HepG2 (cell line): Measurements from ENCODE around the gene CARHSP1. TPM values are rescaled to one million over a fixed set of nuclear protein-coding genes. Genes with fewer than 3 reads are reported as not detected.
A peak's percentile ranks its signal among the peaks of the same experiment; 100 is the strongest.

Source experiments
- CBX2 ChIP-seq, 2 experiments: fragments of 200-600 bp in 1 of 2; sonication (generic); formaldehyde crosslinking in 1 of 2; IDR thresholded peaks; 2 replicates each; pipeline versions ENCODE4 v1.7.0 to v1.8.1; 2018 to 2022; ENCODE audit warnings: low read depth in 2 of 2, low read length in 1 of 2, mild to moderate bottlenecking in 1 of 2, missing genetic modification reagents in 1 of 2
- ERF ChIP-seq: IDR thresholded peaks from 2 replicates; pipeline ENCODE4 v1.6.1; 2018; ENCODE audit warnings: missing biosample characterization, missing genetic modification reagents
- HBP1 ChIP-seq: IDR thresholded peaks from 2 replicates; pipeline ENCODE4 v1.6.1; 2016; ENCODE audit warnings: low read depth, control low read depth
- KDM5B ChIP-seq: sonication (generic); formaldehyde crosslinking; IDR thresholded peaks from 2 replicates; pipeline ENCODE4 v1.4.0; 2020; ENCODE audit warnings: missing genetic modification reagents, mild to moderate bottlenecking, borderline replicate concordance
- NFIB ChIP-seq: sonication (generic); formaldehyde crosslinking; IDR thresholded peaks from 2 replicates; pipeline ENCODE4 v1.9.0; 2021; ENCODE audit warnings: missing genetic modification reagents, mild to moderate bottlenecking, borderline replicate concordance
- NR0B2 ChIP-seq: sonication (generic); formaldehyde crosslinking; IDR thresholded peaks from 2 replicates; pipeline ENCODE4 v1.4.0; 2020; ENCODE audit warnings: mild to moderate bottlenecking, missing genetic modification reagents
- POLR2A ChIP-seq, 2 experiments: IDR thresholded peaks; 2 replicates each; pipeline ENCODE4 v1.6.1; 2011; ENCODE audit warnings: low read depth in 2 of 2, low read length in 2 of 2, mild to moderate bottlenecking in 1 of 2, moderate library complexity in 1 of 2; ENCODE audit not compliant: insufficient read depth in 1 of 2
- SP4 ChIP-seq: sonication (generic); formaldehyde crosslinking; IDR thresholded peaks from 2 replicates; pipeline ENCODE4 v1.8.1; 2023; ENCODE audit warnings: mild to moderate bottlenecking, missing genetic modification reagents
- TFE3 ChIP-seq: IDR thresholded peaks from 2 replicates; pipeline ENCODE4 v1.6.1; 2016
- TOPORS ChIP-seq: sonication (generic); formaldehyde crosslinking; IDR thresholded peaks from 2 replicates; pipeline ENCODE4 v1.8.0; 2023; ENCODE audit warnings: mild to moderate bottlenecking, missing genetic modification reagents
- ZFP82 ChIP-seq: sonication (generic); formaldehyde crosslinking; IDR thresholded peaks from 2 replicates; pipeline ENCODE4 v1.5.1; 2020; ENCODE audit warnings: mild to moderate bottlenecking, missing genetic modification reagents, borderline replicate concordance
- ZFP90 ChIP-seq: sonication (generic); formaldehyde crosslinking; IDR thresholded peaks from 2 replicates; pipeline ENCODE4 v1.8.0; 2022; ENCODE audit warnings: missing genetic modification reagents, mild to moderate bottlenecking, inconsistent platforms, borderline replicate concordance
- ZMYM4 ChIP-seq: sonication (generic); formaldehyde crosslinking; IDR thresholded peaks from 2 replicates; pipeline ENCODE4 v1.8.1; 2023; ENCODE audit warnings: mild to moderate bottlenecking, missing genetic modification reagents
- ZNF160 ChIP-seq: sonication (generic); formaldehyde crosslinking; IDR thresholded peaks from 2 replicates; pipeline ENCODE4 v1.8.0; 2022; ENCODE audit warnings: mild to moderate bottlenecking, inconsistent platforms, missing genetic modification reagents
- ZNF326 ChIP-seq: sonication (generic); formaldehyde crosslinking; IDR thresholded peaks from 2 replicates; pipeline ENCODE4 v1.4.0; 2020; ENCODE audit warnings: missing genetic modification reagents, borderline replicate concordance
- ZNF337 ChIP-seq: sonication (generic); formaldehyde crosslinking; IDR thresholded peaks from 2 replicates; pipeline ENCODE4 v1.5.1; 2020; ENCODE audit warnings: missing genetic modification reagents, low read depth, mild to moderate bottlenecking, borderline replicate concordance
- ZNF605 ChIP-seq: sonication (generic); formaldehyde crosslinking; IDR thresholded peaks from 2 replicates; pipeline ENCODE4 v1.8.0; 2022; ENCODE audit warnings: mild to moderate bottlenecking, missing genetic modification reagents
- ZNF709 ChIP-seq: sonication (generic); formaldehyde crosslinking; IDR thresholded peaks from 2 replicates; pipeline ENCODE4 v1.5.0; 2020; ENCODE audit warnings: mild to moderate bottlenecking, missing genetic modification reagents
- ZNF724P ChIP-seq: sonication (generic); formaldehyde crosslinking; IDR thresholded peaks from 2 replicates; pipeline ENCODE4 v1.8.0; 2022; ENCODE audit warnings: missing genetic modification reagents, borderline replicate concordance
- ZNF768 ChIP-seq: sonication (generic); formaldehyde crosslinking; IDR thresholded peaks from 2 replicates; pipeline ENCODE4 v1.4.0; 2020; ENCODE audit warnings: missing genetic modification reagents
- ZNF781 ChIP-seq: sonication (generic); formaldehyde crosslinking; IDR thresholded peaks from 2 replicates; pipeline ENCODE4 v1.5.1; 2020; ENCODE audit warnings: borderline replicate concordance, mild to moderate bottlenecking, missing genetic modification reagents; ENCODE audit errors: not compliant biosample characterization
- ZSCAN21 ChIP-seq: sonication (generic); formaldehyde crosslinking; IDR thresholded peaks from 2 replicates; pipeline ENCODE4 v1.8.0; 2022; ENCODE audit warnings: mild to moderate bottlenecking, missing genetic modification reagents, moderate library complexity, borderline replicate concordance
- polyA plus RNA-seq, 8 experiments: library from polyadenylated mRNA; depleted of rRNA in 3 of 8; stranded (reverse) in 7 of 8; unstranded in 1 of 8; fragments of >200 nt; fragmentation: Illumina TruSeq in 4 of 8; extraction: Trizol in 4 of 8; gene quantifications; 2 replicates each; pipeline versions ENCODE4 v1.2.1 to v1.2.3, GENCODE V29; 2011 to 2016; ENCODE audit warnings: low read depth in 4 of 8, missing spikeins in 1 of 8, mixed read lengths in 1 of 8; ENCODE audit not compliant: insufficient read depth in 1 of 8
- total RNA-seq, 5 experiments: library from RNA; depleted of rRNA; stranded (reverse); fragments of >200 nt; fragmentation: Illumina TruSeq; extraction: Trizol; gene quantifications; 2 replicates each; pipeline ENCODE4 v1.2.3, GENCODE V29; 2016; ENCODE audit warnings: low read depth in 1 of 5
- TF ChIP-seq, protein P1 (sequence below): sonication (generic); formaldehyde crosslinking; IDR thresholded peaks from 2 replicates; pipeline ENCODE4 v1.5.0; 2020; ENCODE audit warnings: mild to moderate bottlenecking, low read depth, missing genetic modification reagents, borderline replicate concordance

CARHSP1 gene
- total and polyA plus RNA-seq, 2 of the 13 experiments (the other 11 are each of a cell fraction or from before 2014, with no cell fraction given), result 173 to 345 TPM

DNA sequence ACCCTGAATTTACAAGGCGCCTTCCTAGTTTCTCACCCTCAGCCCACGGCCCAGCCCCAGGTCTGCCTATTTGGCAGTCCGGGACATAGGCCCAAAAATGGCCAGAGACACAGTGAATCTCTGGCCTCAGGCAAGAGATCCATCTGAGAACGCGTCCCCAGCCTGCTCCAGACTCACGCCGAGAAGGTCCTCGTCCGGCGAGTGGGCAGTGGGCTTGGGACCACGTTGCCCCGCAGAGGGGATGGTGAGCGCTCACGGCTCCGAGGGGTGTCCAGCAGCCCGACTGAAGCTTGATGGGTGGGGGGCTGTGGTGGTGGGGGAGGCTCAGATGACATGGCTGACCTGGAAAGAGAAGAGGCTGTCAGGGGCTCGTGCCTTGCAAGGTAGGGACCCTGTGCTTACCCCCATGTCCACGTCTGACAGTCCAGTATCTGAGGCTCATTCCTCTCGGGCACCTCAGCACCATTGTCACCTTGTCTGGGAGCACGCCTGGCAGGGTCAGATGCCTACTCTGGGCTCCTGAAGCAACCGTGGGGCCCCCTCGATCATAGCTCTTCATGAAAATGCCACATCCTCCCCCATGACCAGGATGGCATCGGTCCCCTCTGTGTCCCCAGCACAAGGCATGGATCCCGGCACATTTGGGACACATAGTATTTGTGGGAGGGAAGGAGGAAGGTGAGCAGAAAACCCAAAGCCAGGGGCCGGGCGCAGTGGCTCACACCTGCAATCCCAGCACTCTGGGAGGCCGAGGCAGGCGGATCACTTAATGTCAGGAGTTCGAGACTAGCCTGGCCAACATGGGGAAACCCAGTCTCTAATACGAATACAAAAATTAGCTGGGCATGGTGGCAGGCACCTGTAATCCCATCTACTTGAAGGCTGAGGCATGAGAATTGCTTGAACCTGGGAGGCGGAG is 9.6 kb downstream of the CARHSP1 start (continued):
- TF ChIP-seq NFIB (CRISPR knock-in tag), result no peak
- TF ChIP-seq ZNF724P (CRISPR knock-in tag), result no peak
- TF ChIP-seq ZNF160 (CRISPR knock-in tag), result no peak
- TF ChIP-seq ZNF605 (CRISPR knock-in tag), result no peak; the same call in 1 of the 2 replicates
- no peak for TF ChIP-seq ZFP82 (CRISPR knock-in tag)
- no peak for TF ChIP-seq NR0B2 (CRISPR knock-in tag)
- no peak for TF ChIP-seq CBX2 (IDR thresholded peaks at IDR 0.05; ENCODE audit: low read depth, low read length)
- no peak for TF ChIP-seq CBX2 (CRISPR knock-in tag; IDR thresholded peaks at IDR 0.05; ENCODE audit: low read depth)
- TF ChIP-seq ZNF768 (CRISPR knock-in tag), result peak; percentile 44; the same call in 1 of the 2 replicates
- TF ChIP-seq POLR2A (IDR thresholded peaks at IDR 0.05; ENCODE audit: insufficient read depth in 1 of 2, low read depth in 2 of 2, low read length in 2 of 2), result peak in 1 of 2 experiments; percentile 44; a peak in 2 of 4 replicates
- TF ChIP-seq TOPORS, result no peak
- no peak; the same call in 1 of the 2 replicates for TF ChIP-seq SP4
- no peak for TF ChIP-seq ZFP90
- no peak for TF ChIP-seq ZNF337 (CRISPR knock-in tag)
- TF ChIP-seq TFE3 (CRISPR knock-in tag), result no peak
- TF ChIP-seq, protein P1, sequence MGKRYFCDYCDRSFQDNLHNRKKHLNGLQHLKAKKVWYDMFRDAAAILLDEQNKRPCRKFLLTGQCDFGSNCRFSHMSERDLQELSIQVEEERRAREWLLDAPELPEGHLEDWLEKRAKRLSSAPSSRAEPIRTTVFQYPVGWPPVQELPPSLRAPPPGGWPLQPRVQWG, result no peak
- TF ChIP-seq ZSCAN21 (CRISPR knock-in tag), result no peak
- TF ChIP-seq KDM5B, result no peak; the same call in 1 of the 2 replicates
- no peak for TF ChIP-seq ERF (CRISPR knock-in tag)
- TF ChIP-seq ZMYM4 (CRISPR knock-in tag), result no peak
- peak; percentile 43 for TF ChIP-seq ZNF781
- no peak for TF ChIP-seq ZNF326 (CRISPR knock-in tag)
- TF ChIP-seq ZNF709 (CRISPR knock-in tag), result no peak
- TF ChIP-seq HBP1, result no peak
